NT2/D1 (cell line): Measurements from ENCODE around the gene CDH8.
A peak's percentile ranks its signal among the peaks of the same experiment; 100 is the strongest.
"Not testable (repeated sequence)": the region's sequence is repeated elsewhere in the genome, so short reads cannot be mapped to it uniquely, and the experiment has no call there.

Source experiments
- DNase-seq: peaks from one replicate; pipeline ENCODE4 v3.0.0-alpha.2; 2011; ENCODE audit warnings: low read depth, low spot score
- H3K27me3 ChIP-seq: 2 replicates; pipeline ENCODE4 v1.6.0; 2011; ENCODE audit warnings: mild to moderate bottlenecking; ENCODE audit not compliant: insufficient read length, insufficient read depth
- H3K36me3 ChIP-seq: 2 replicates; pipeline ENCODE4 v1.6.1; 2011; ENCODE audit warnings: mild to moderate bottlenecking, low read length, mixed read lengths; ENCODE audit not compliant: insufficient read depth, insufficient read length
- H3K4me1 ChIP-seq: 2 replicates; pipeline ENCODE4 v1.5.1; 2011; ENCODE audit not compliant: insufficient read depth, insufficient read length
- H3K4me3 ChIP-seq: 2 replicates; pipeline ENCODE4 v1.5.1; 2011; ENCODE audit warnings: low read depth; ENCODE audit not compliant: insufficient read length
- H3K9ac ChIP-seq: 2 replicates; pipeline ENCODE4 v1.6.0; 2011; ENCODE audit warnings: low read depth; ENCODE audit not compliant: insufficient read length
- H3K9me3 ChIP-seq: 2 replicates; pipeline ENCODE4 v1.5.1; 2011; ENCODE audit warnings: mild to moderate bottlenecking, low read length; ENCODE audit not compliant: insufficient read depth
- SUZ12 ChIP-seq: IDR thresholded peaks from 2 replicates; pipeline ENCODE4 v1.6.1; 2011; ENCODE audit not compliant: insufficient read length, insufficient read depth; ENCODE audit errors: extremely low read depth
- YY1 ChIP-seq: IDR thresholded peaks from 2 replicates; pipeline ENCODE4 v1.6.1; 2011; ENCODE audit not compliant: insufficient read length, insufficient read depth
- ZNF274 ChIP-seq: IDR thresholded peaks from 2 replicates; pipeline ENCODE4 v1.6.1; 2011; ENCODE audit warnings: mild to moderate bottlenecking, low read depth, low read length

Gene CDH8

DNA sequence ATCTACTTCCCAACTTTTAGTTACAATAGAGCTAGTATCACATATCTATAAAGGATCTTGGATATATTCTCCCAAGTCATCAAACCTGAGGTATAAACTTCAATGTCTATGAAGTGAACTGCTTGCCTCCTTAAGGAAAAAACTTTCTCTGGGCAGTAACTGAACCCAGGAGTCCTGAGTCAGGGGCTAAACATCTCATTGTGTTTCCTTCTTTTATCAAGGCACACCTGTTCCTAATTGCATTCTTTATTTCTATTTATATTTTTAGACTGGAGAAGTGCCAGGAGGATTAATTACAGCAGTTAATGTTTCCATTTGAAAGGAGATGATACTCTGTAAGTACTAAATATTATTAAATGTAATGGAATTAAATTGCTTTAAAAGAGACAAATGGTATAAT lies 98.6 kb downstream of the CDH8 start:
- Histone ChIP-seq H3K27me3 (no peaks in the 10 kb centered on the region), H3K4me3 (no peak overlapping the region), H3K9ac (no peak overlapping the region), H3K36me3 (no peaks in the 10 kb centered on the region), H3K9me3 (no peaks in the 10 kb centered on the region), H3K4me1 (no peaks in the 10 kb centered on the region)
- DNase-seq, result no peak
- TF ChIP-seq ZNF274 (no peak), SUZ12 (no peak)

DNA sequence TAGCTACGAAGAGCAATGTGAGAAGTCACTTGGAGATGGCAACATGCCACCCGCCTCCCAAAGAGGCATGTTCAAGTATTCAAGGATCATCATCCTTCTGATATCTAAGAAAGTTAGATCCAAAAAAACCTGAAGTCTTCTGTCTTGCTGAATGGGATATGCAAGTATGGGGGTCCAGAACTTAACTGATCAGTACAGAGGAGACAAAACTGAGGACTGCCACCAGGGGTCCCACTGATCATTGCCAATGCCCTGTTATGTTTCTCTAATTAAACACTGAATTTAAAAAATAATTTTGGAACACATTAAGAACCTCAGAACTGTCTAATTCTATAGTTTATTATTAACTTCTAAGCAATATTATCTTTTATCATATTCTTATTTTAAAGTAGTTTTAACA lies 99.7 kb downstream of the CDH8 start:
- no peak for TF ChIP-seq SUZ12
- TF ChIP-seq YY1, result no peak
- no peak for TF ChIP-seq ZNF274
- no peak for DNase-seq
- H3K4me1 ChIP-seq, result no peaks in the 10 kb centered on the region
- H3K9ac ChIP-seq, result no peak overlapping the region
- H3K36me3 ChIP-seq, result no peaks in the 10 kb centered on the region
- no peaks in the 10 kb centered on the region for H3K27me3 ChIP-seq
- no peak overlapping the region for H3K4me3 ChIP-seq
- H3K9me3 ChIP-seq, result no peaks in the 10 kb centered on the region

DNA sequence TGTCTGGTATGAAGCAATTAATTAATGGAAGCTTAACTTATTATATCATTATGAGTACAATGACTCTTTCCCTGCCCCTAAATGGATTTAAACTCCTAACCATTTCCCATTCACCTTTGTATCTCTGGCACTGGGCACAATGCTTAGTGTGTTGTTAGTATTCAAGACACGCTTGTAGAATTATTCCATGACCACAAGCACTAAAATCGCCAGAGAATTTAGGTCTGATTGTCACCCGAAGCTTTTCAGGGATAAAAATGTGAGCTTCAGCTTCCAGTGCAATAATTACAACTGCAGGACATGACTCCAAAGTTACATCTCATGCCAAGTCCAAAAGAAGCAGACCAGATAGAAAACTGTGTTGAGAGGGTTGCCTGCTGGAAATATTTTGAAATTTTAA lies 101.6 kb downstream of the CDH8 start:
- no peak for DNase-seq
- Histone ChIP-seq H3K4me3 (no peak overlapping the region), H3K36me3 (no peaks in the 10 kb centered on the region), H3K9me3 (no peaks in the 10 kb centered on the region), H3K9ac (no peak overlapping the region), H3K4me1 (no peaks in the 10 kb centered on the region), H3K27me3 (no peaks in the 10 kb centered on the region)
- no peak for TF ChIP-seq YY1
- TF ChIP-seq ZNF274, result no peak
- TF ChIP-seq SUZ12, result no peak

DNA sequence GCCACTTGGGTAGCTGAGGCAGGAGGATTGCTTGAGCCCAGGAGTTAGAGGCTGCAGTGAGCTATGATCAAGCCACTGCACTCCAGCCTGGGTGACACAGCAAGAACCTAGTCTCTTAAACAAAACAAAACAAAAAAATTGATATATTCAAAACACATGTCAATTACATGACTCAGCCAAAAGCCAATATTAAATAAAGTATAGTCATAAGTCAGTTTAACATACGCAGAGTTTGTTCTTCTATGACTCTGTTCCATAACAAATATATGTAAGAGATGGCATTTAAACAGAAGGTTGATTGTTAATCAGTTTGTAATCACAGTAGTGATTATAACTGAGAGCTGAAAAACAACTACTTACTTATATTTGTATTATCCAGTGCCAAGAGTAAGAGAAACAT lies 106.5 kb downstream of the CDH8 start:
- H3K4me1 ChIP-seq, result no peaks in the 10 kb centered on the region
- no peaks in the 10 kb centered on the region for H3K9me3 ChIP-seq
- H3K9ac ChIP-seq, result no peak overlapping the region
- no peak overlapping the region for H3K4me3 ChIP-seq
- TF ChIP-seq SUZ12, result no peak
- no peak for TF ChIP-seq YY1
- TF ChIP-seq ZNF274, result no peak
- no peaks in the 10 kb centered on the region for H3K36me3 ChIP-seq
- DNase-seq, result no peak
- no peaks in the 10 kb centered on the region for H3K27me3 ChIP-seq

DNA sequence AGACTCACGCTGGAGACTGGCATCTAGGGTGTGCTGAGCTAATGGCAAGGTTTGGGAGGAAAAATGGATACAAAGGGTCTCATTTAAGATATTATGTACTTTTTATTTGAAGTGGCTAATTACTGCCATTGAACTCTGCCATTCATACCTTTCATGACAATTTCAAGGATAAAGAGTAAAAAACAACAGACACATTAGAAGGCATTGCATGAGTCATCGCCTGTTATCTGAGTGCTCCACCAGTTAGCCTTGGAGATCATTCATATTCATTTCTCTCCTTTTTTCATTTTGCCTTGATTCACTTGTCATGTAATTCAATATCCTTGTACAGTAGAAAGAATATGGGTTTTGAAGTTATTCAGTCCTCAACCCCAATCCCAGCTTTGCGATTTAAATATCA lies 109.5 kb downstream of the CDH8 start:
- no peak for DNase-seq
- H3K4me1 ChIP-seq, result no peaks in the 10 kb centered on the region
- no peaks in the 10 kb centered on the region for H3K27me3 ChIP-seq
- no peak overlapping the region for H3K4me3 ChIP-seq
- H3K9ac ChIP-seq, result no peak overlapping the region
- TF ChIP-seq SUZ12, result no peak
- TF ChIP-seq YY1, result no peak
- no peak for TF ChIP-seq ZNF274
- no peaks in the 10 kb centered on the region for H3K9me3 ChIP-seq
- no peaks in the 10 kb centered on the region for H3K36me3 ChIP-seq

DNA sequence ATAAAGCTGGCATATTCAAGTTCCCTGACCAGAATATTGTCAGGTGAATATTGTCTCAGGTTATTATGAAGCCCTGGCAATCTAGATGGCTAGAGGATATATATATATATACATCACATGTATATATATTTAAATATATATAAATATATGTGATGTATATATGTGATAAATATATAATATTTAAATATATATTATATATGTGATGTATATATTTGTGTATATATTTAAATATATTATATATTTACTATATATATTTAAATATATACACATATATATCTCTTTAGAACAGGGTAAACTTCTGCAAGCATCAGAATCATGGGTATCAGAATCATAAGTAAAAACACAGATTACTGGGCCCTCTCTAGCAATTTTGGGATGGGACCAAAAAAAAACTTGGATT lies 112.6 kb downstream of the CDH8 start:
- TF ChIP-seq ZNF274, result no peak
- TF ChIP-seq YY1, result no peak
- TF ChIP-seq SUZ12, result no peak
- H3K4me3 ChIP-seq, result no peak overlapping the region

DNA sequence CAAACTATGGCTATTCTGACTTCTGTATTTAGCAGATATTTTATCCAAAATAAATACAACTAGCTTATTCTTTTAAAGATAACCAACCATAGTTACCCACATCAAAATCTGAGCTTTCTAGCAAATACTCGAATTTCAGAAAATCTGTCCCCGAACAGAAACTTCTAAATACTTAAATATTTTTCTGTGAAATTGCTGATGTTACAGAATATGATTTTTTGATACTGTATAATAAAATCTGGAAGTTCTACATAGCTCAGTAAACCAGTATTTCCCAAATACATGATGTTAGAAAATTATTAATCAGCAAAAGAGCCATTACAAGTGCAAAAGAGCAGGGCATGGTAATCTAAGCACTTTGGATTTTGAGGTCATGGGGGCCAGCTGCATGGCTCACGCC lies 114.9 kb downstream of the CDH8 start:
- no peak overlapping the region for H3K9ac ChIP-seq
- no peak overlapping the region for H3K4me3 ChIP-seq
- H3K4me1 ChIP-seq, result no peaks in the 10 kb centered on the region
- peaks cover 10% of the 10 kb centered on the region for H3K9me3 ChIP-seq
- no peak for TF ChIP-seq YY1
- no peak for TF ChIP-seq ZNF274
- no peak for TF ChIP-seq SUZ12
- H3K36me3 ChIP-seq, result no peaks in the 10 kb centered on the region
- DNase-seq, result no peak
- H3K27me3 ChIP-seq, result no peaks in the 10 kb centered on the region

More for the DNA sequence above, 112.6 kb downstream of the CDH8 start:
- Histone ChIP-seq H3K27me3 (no peaks in the 10 kb centered on the region), H3K9ac (no peak overlapping the region), H3K36me3 (no peaks in the 10 kb centered on the region), H3K4me1 (no peaks in the 10 kb centered on the region), H3K9me3 (no peaks in the 10 kb centered on the region)
- no peak for DNase-seq

DNA sequence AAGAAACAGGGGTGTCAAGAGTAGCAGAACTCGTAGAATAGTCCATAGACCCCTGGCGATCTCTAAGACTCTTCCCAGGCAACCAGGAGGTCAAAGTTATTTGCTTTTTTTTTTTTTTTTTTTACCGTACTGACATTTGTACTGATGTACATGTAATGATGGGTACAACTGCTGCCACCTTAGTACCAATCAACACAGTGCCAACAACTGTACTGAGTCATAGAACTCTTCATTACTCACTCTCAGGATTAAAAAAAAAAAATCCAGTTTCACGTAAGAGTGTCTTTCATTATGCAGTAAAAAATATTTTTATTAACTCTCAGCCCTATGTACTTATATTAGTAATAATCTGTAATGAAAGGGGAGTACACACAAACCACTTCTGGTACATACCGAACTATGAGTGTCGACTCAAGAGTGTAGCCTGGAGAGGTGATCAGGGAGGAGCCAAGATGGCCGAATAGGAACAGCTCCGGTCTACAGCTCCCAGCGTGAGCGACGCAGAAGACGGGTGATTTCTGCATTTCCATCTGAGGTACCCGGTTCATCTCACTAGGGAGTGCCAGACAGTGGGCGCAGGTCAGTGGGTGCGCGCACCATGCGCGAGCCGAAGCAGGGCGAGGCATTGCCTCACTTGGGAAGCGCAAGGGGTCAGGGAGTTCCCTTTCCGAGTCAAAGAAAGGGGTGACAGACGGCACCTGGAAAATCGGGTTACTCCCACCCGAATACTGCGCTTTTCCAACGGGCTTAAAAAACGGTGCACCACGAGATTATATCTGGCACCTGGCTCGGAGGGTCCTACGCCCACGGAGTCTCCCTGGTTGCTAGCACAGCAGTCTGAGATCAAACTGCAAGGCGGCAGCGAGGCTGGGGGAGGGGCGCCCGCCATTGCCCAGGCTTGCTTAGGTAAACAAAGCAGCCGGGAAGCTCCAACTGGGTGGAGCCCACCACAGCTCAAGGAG lies 118.1 kb downstream of the CDH8 start:
- H3K4me1 ChIP-seq, H3K36me3 ChIP-seq, DNase-seq, H3K27me3 ChIP-seq, H3K9ac ChIP-seq: not testable (repeated sequence)
- H3K4me3 ChIP-seq, result peak overlapping the region; percentile 24
- H3K9me3 ChIP-seq, result peaks cover 10% of the 10 kb centered on the region
